Bronchial epithelial cell (primary cell): ENCODE measurements around the gene CLEC2D. TPM values are rescaled to one million over a fixed set of nuclear protein-coding genes. Genes with fewer than 3 reads are reported as not detected.
"Not testable (repeated sequence)": the region's sequence is repeated elsewhere in the genome, so short reads cannot be mapped to it uniquely, and the experiment has no call there.

Source experiments
- DNase-seq: peaks from one replicate; pipeline ENCODE4 v3.0.0-alpha.2; 2010; ENCODE audit warnings: low read depth
- FAIRE-seq: peaks from 2 replicates; lab custom pipeline; 2011; peaks lifted over from hg19 to GRCh38; lab: Jason Lieb, UNC
- H3K27me3 ChIP-seq: 2 replicates; pipeline ENCODE4 v1.5.1; 2011; ENCODE audit warnings: low read length; ENCODE audit not compliant: control insufficient read depth, insufficient read depth
- H3K36me3 ChIP-seq: 2 replicates; pipeline ENCODE4 v1.5.1; 2011; ENCODE audit warnings: low read length; ENCODE audit not compliant: control insufficient read depth, insufficient read depth
- H3K4me3 ChIP-seq: 2 replicates; pipeline ENCODE4 v1.5.1; 2011; ENCODE audit warnings: mild to moderate bottlenecking, low read depth, low read length, control low read depth
- total RNA-seq: library from RNA; depleted of rRNA; stranded (reverse); fragments of >200 nt; gene quantifications from 2 replicates; pipeline ENCODE4 v1.2.1, GENCODE V29; 2014
- TF ChIP-seq, protein P1 (sequence below): IDR thresholded peaks from 2 replicates; pipeline ENCODE4 v1.5.1; 2011; ENCODE audit warnings: mild to moderate bottlenecking, moderate library complexity, low read length, control low read depth, inconsistent platforms; ENCODE audit not compliant: insufficient read depth, severe bottlenecking

Gene CLEC2D
- total RNA-seq, 1 donor from 2014 or later: 2.6 TPM

DNA sequence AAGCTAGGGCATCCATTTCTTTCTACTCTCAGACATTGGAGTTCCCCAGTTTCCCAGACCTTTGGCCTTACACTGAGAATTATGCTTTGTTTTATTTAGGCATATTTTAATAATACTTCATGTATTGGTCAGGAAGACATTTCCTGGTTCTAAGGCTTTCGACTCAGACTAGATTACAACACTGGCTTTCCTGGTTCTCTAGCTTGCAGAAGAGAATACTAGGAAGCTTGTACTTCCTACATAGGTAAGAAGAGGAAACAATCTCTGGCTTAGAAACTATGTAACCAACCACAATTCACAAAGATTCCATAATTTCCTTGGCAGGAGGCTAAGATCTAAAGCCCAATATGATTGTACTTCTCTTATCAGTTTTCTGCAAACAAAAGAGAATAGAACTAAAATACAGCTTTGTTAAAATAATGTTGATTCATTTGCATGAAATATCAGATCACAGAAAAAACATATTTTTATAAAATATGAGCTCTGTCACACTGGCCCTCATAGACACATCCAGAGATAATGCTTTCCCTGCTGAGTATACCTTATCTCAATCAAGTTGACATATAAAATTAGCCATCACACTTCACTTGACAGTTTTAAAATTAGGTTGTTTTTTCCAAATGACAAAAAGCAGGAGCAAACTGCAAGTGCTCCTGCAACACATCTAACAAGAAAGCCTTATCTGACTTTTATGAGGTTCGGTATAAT lies 30.5 kb downstream of the CLEC2D start:
- FAIRE-seq (no peak), DNase-seq (peak; percentile 45)
- no peaks in the 10 kb centered on the region for H3K27me3 ChIP-seq
- H3K4me3 ChIP-seq: no peak overlapping the region
- H3K36me3 ChIP-seq: no peaks in the 10 kb centered on the region
- TF ChIP-seq, protein P1, sequence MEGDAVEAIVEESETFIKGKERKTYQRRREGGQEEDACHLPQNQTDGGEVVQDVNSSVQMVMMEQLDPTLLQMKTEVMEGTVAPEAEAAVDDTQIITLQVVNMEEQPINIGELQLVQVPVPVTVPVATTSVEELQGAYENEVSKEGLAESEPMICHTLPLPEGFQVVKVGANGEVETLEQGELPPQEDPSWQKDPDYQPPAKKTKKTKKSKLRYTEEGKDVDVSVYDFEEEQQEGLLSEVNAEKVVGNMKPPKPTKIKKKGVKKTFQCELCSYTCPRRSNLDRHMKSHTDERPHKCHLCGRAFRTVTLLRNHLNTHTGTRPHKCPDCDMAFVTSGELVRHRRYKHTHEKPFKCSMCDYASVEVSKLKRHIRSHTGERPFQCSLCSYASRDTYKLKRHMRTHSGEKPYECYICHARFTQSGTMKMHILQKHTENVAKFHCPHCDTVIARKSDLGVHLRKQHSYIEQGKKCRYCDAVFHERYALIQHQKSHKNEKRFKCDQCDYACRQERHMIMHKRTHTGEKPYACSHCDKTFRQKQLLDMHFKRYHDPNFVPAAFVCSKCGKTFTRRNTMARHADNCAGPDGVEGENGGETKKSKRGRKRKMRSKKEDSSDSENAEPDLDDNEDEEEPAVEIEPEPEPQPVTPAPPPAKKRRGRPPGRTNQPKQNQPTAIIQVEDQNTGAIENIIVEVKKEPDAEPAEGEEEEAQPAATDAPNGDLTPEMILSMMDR: no peak

GRCh38 chr12:9700606-9700956 lies 31.1 kb downstream of the CLEC2D start:
- no peak for DNase-seq
- TF ChIP-seq, protein P1: no peak

DNA sequence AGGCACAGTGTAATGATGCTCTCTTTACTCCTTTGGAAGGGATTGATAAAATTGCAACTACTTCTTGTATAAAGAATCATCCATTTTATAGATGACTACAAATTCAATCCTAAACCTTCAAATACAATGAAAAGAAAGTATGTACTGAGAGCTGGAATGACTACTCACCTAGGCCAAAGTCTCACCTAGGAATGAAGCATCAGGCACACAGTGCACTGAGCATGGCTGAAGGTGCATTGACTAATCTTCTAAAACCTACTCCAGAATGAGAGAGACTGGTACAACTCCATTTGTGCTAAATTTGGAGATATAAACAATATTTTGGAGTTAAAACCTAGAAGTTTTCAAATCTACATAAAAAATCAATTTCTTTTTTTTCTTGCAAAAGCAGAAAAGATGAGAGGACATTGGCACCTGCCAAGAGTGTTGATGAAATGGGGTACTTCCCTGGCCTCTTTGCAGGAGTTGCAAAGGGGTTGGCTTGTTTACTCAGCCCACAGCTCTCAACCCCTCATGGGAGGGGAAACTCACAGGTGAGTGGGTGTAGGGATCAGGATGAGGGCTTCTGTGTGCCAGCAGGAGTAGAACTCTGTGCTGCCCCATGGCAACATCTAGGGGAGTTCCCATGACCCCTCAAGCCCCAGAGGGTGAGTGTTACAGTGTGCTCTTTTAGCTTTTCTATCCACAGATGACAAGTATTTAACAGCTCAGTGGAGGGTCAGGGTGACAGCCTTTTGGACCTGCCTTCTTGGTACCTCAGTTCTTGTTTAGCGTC lies 32.1 kb downstream of the CLEC2D start:
- FAIRE-seq (no peak), DNase-seq (no peak)

More at GRCh38 chr12:9700606-9700956, 31.1 kb downstream of the CLEC2D start:
- no peak for FAIRE-seq
- Histone ChIP-seq H3K27me3 (no peaks in the 10 kb centered on the region), H3K36me3 (no peaks in the 10 kb centered on the region), H3K4me3 (no peak overlapping the region)

GRCh38 chr12:9702255-9702654 lies 32.7 kb downstream of the CLEC2D start:
- Histone ChIP-seq H3K27me3 (no peaks in the 10 kb centered on the region), H3K36me3 (no peaks in the 10 kb centered on the region), H3K4me3 (no peak overlapping the region)
- DNase-seq (no peak), FAIRE-seq (no peak)
- TF ChIP-seq, protein P1: no peak

More for the DNA sequence above, 32.1 kb downstream of the CLEC2D start:
- Histone ChIP-seq H3K36me3 (no peaks in the 10 kb centered on the region), H3K4me3 (no peak overlapping the region), H3K27me3 (no peaks in the 10 kb centered on the region)
- TF ChIP-seq, protein P1: no peak

- not testable (repeated sequence) for H3K27me3 ChIP-seq, DNase-seq, H3K36me3 ChIP-seq, H3K4me3 ChIP-seq, FAIRE-seq
Observed at GRCh38 chr12:9704561-9704960, 35.0 kb downstream of the CLEC2D start.

DNA sequence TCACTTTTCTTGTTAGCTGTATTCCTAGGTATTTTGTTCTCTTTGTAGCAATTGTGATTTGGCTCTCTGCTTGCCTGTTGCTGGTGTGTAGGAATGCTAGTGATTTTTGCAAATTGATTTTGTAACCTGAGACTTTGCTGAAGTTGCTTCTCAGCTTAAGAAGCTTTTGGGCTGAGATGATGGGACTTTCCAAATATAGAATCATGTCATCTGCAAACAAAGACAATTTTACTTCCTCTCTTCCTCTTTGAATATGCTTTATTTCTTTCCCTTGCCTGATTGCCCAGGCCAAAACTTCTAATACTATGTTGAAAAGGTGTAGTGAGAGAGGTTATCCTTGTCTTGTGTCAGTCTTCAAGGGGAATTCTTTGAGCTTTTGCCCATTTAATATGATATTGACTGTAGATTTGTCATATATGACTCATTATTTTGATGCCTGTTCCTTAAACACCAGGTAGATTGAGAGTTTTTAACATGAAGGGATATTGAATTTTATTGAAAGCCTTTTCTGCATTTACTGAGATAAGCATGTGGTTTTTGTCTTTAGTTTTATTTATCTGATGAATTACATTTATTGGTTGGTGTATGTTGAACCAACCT lies 36.7 kb downstream of the CLEC2D start:
- Histone ChIP-seq H3K4me3 (no peak overlapping the region), H3K27me3 (no peaks in the 10 kb centered on the region), H3K36me3 (no peaks in the 10 kb centered on the region)
- TF ChIP-seq, protein P1: no peak
- peak; percentile 74 for DNase-seq
- no peak for FAIRE-seq
